ENCODE measurements around the gene B3GNT8. TPM values are rescaled to one million over a fixed set of nuclear protein-coding genes. Genes with fewer than 3 reads are reported as not detected.
"Not testable (repeated sequence)": the region's sequence is repeated elsewhere in the genome, so short reads cannot be mapped to it uniquely, and the experiment has no call there.

B3GNT8 gene
- total and polyA plus RNA-seq, 2 of the 4 experiments (the other 2 are of a cell fraction), result 0.36 TPM

DNA sequence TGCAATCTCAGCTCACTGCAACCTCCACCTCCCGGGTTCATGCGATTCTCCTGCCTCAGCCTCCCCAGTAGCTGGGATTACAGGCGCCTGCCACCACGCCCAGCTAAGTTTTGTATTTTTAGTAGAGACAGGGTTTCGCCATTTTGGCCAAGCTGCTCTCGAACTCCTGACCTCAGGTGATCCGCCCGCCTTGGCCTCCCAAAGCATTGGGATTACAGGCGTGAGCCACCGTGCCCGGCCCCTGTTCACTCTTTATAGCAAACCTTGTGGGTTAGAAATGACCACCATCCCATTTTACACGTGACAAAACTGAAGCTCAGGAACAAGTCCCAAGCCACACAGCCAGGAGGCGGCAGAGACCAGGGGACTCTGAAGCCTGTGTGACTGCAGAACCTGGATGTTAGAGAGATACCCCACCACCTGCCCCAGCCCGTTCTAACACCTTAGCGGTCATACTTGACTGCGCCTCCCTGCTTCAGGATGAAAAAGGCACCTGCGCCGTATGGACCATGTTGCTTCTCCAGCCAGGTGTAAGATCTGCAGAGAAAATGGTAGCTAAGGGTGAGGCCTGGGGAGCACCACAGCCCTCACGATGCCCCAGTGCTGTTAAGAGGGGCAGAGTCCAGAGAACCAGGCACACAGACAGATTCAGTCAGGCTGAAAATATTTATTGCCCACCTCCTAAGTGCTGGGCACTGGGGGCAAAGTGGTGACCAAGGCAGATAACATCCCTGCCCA is 8.9 kb upstream of the B3GNT8 start:
- no peak overlapping the region for H4K5ac ChIP-seq (ENCODE audit: low read depth, low read length)
- H3K9me3 ChIP-seq (ENCODE audit: control insufficient read depth, insufficient read depth, low read length), result no peaks in the 10 kb centered on the region
- no peak overlapping the region for H2BK120ac ChIP-seq (ENCODE audit: low read depth, low read length)
- H2AFZ ChIP-seq (replicated peaks; ENCODE audit: low read length, poor library complexity), result no peak overlapping the region
- dilution Hi-C loops (cut with HindIII; ENCODE audit: low sequenced_read_pairs, unreplicated experiment), result no loop called here
- no peak overlapping the region for H3K4me3 ChIP-seq (ENCODE audit: insufficient read depth, low read depth, low read length)
- no peak overlapping the region for H3K27ac ChIP-seq (ENCODE audit: insufficient read depth, low read length)
- H3K18ac ChIP-seq (ENCODE audit: low read depth, low read length), result no peak overlapping the region
- WGBS, 2 experiments (ENCODE audit: extremely low coverage in 2 of 2, insufficient read length in 1 of 2), result 95% methylated on average over 3 of the region's 19 CpGs; no CpG with 5 or more reads in 1 of the 2 experiments
- peaks cover 9 to 21% of the 10 kb centered on the region in 2 experiments for H3K79me1 ChIP-seq (ENCODE audit: low read depth in 1 of 2, low read length in 2 of 2)
- H4K8ac ChIP-seq (ENCODE audit: low read depth in 2 of 2, low read length in 2 of 2), result no peak overlapping the region
- peaks cover 28% of the 10 kb centered on the region for H3K36me3 ChIP-seq (ENCODE audit: control insufficient read depth, insufficient read depth, low read length)
- no TSS peak for BruUV-seq (replicated peaks)
- H3K56ac ChIP-seq (ENCODE audit: extremely low read depth, insufficient read depth, low read length), result no peak overlapping the region
- no peak overlapping the region for H3K23ac ChIP-seq (ENCODE audit: low read depth, low read length)
- no peak overlapping the region for H2BK20ac ChIP-seq (ENCODE audit: low read depth, low read length)
- in situ Hi-C loops (cut with MboI; ENCODE audit: low sequenced_read_pairs), result no loop called here
- intact Hi-C loops (cut with micrococcal nuclease), result no loop called here
- POLR2A ChIA-PET (ENCODE audit: unreplicated experiment), result no interaction called here
- H2BK15ac ChIP-seq (ENCODE audit: low read depth, low read length), result no peak overlapping the region
- no peak overlapping the region for H2AK9ac ChIP-seq (replicated peaks; ENCODE audit: low read depth, low read length, poor library complexity)
- no peaks in the 10 kb centered on the region; the same call in 1 of the 2 replicates for H3K9me1 ChIP-seq (ENCODE audit: insufficient read depth, low read length)
- no peak overlapping the region for H2BK5ac ChIP-seq (ENCODE audit: low read depth, low read length, poor library complexity, severe bottlenecking)
- H2AK5ac ChIP-seq (ENCODE audit: low read depth, low read length), result no peak overlapping the region
- no peak for DNase-seq
- H3K27me3 ChIP-seq (ENCODE audit: control insufficient read depth, insufficient read depth, low read length), result no peaks in the 10 kb centered on the region
- H3K4me2 ChIP-seq (ENCODE audit: low read depth, low read length), result no peak overlapping the region
- CTCF ChIA-PET, result no interaction called here
- no peak overlapping the region for H3K4ac ChIP-seq (ENCODE audit: low read depth, low read length)
- H3K4me1 ChIP-seq (ENCODE audit: control insufficient read depth, insufficient read depth, low read length), result no peaks in the 10 kb centered on the region; the same call in 1 of the 2 replicates
- TF ChIP-seq POLR2A (IDR thresholded peaks at IDR 0.05; ENCODE audit: low read depth, low read length) (no peak), RAD21 (IDR thresholded peaks at IDR 0.05; ENCODE audit: low read length) (no peak), ELK1 (IDR thresholded peaks at IDR 0.05; ENCODE audit: borderline replicate concordance, low read depth, low read length) (no peak), MAZ (IDR thresholded peaks at IDR 0.05; ENCODE audit: borderline replicate concordance, low read depth, low read length) (no peak), RCOR1 (IDR thresholded peaks at IDR 0.05; ENCODE audit: insufficient replicate concordance, low read length) (no peak), SMC3 (IDR thresholded peaks at IDR 0.05; ENCODE audit: low read depth, low read length) (no peak), MAFK (IDR thresholded peaks at IDR 0.05; ENCODE audit: low read depth, low read length) (no peak)
- no peak overlapping the region for H4K91ac ChIP-seq (ENCODE audit: insufficient read depth, low read depth, low read length)
- H4K20me1 ChIP-seq (ENCODE audit: insufficient read depth, low read length), result no peaks in the 10 kb centered on the region
- no peak overlapping the region for H3K14ac ChIP-seq (replicated peaks; ENCODE audit: low read depth, low read length)
- H3K9ac ChIP-seq (ENCODE audit: low read depth, low read length), result no peak overlapping the region
- ATAC-seq (ENCODE audit: low read depth), result no peak

DNA sequence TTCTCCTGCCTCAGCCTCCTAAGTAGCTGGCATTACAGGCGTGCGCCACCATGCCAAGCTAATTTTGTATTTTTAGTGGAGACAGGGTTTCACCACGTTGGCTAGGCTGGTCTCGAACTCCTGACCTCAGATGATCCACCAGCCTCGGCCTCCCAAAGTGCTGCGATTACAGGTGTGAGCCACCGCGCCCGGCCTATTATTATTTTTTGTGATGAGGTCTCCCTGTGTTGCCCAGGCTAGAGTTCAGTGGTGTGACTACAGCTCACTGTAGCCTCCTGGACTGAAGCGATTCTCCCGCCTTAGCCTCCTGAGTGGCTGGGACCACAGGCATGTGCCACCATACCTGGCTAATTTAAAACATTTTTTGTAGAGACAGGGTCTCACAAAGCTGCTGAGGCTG is 8.2 kb upstream of the B3GNT8 start:
- CTCF ChIA-PET, result not testable (repeated sequence)

More for the DNA sequence above, 8.2 kb upstream of the B3GNT8 start:
- ATAC-seq (ENCODE audit: low read depth); H4K5ac ChIP-seq (ENCODE audit: low read depth, low read length); H2AK5ac ChIP-seq (ENCODE audit: low read depth, low read length); in situ Hi-C loops (cut with MboI; ENCODE audit: low sequenced_read_pairs); H3K9ac ChIP-seq (ENCODE audit: low read depth, low read length); H4K20me1 ChIP-seq (ENCODE audit: insufficient read depth, low read length); intact Hi-C loops (cut with micrococcal nuclease); H3K18ac ChIP-seq (ENCODE audit: low read depth, low read length); DNase-seq; H2AK9ac ChIP-seq (replicated peaks; ENCODE audit: low read depth, low read length, poor library complexity); dilution Hi-C loops (cut with HindIII; ENCODE audit: low sequenced_read_pairs, unreplicated experiment); H3K9me1 ChIP-seq (ENCODE audit: insufficient read depth, low read length); H2BK120ac ChIP-seq (ENCODE audit: low read depth, low read length); H4K91ac ChIP-seq (ENCODE audit: insufficient read depth, low read depth, low read length); H2BK5ac ChIP-seq (ENCODE audit: low read depth, low read length, poor library complexity, severe bottlenecking); H3K4ac ChIP-seq (ENCODE audit: low read depth, low read length); H3K27me3 ChIP-seq (ENCODE audit: control insufficient read depth, insufficient read depth, low read length); BruUV-seq (replicated peaks); H3K9me3 ChIP-seq (ENCODE audit: control insufficient read depth, insufficient read depth, low read length); H3K56ac ChIP-seq (ENCODE audit: extremely low read depth, insufficient read depth, low read length); H3K23ac ChIP-seq (ENCODE audit: low read depth, low read length); H2BK15ac ChIP-seq (ENCODE audit: low read depth, low read length); H3K4me1 ChIP-seq (ENCODE audit: control insufficient read depth, insufficient read depth, low read length); H4K8ac ChIP-seq (ENCODE audit: low read depth in 2 of 2, low read length in 2 of 2); POLR2A ChIA-PET (ENCODE audit: unreplicated experiment); H2AFZ ChIP-seq (replicated peaks; ENCODE audit: low read length, poor library complexity); H3K27ac ChIP-seq (ENCODE audit: insufficient read depth, low read length); H3K4me3 ChIP-seq (ENCODE audit: insufficient read depth, low read depth, low read length); H2BK20ac ChIP-seq (ENCODE audit: low read depth, low read length); H3K4me2 ChIP-seq (ENCODE audit: low read depth, low read length); H3K14ac ChIP-seq (replicated peaks; ENCODE audit: low read depth, low read length): not testable (repeated sequence)
- 96% methylated on average over 4 of the region's 11 CpGs; no CpG with 5 or more reads in 1 of the 2 experiments for WGBS, 2 experiments (ENCODE audit: extremely low coverage in 2 of 2, insufficient read length in 1 of 2)
- peaks cover 28% of the 10 kb centered on the region for H3K36me3 ChIP-seq (ENCODE audit: control insufficient read depth, insufficient read depth, low read length)
- peaks cover 9 to 21% of the 10 kb centered on the region in 2 experiments for H3K79me1 ChIP-seq (ENCODE audit: low read depth in 1 of 2, low read length in 2 of 2)
